Activated T-cell treated with anti-CD3 and anti-CD28 coated beads, Interleukin-2, amount 50 U/mL, for 48 hours (primary cell): ENCODE results near the gene TSPAN3.
A peak's percentile ranks its signal among the peaks of the same experiment; 100 is the strongest.

Source experiments
- DNase-seq, 2 experiments: peaks; one replicate each; pipeline ENCODE4 v3.0.0-alpha.2; 2020

TSPAN3 gene

DNA sequence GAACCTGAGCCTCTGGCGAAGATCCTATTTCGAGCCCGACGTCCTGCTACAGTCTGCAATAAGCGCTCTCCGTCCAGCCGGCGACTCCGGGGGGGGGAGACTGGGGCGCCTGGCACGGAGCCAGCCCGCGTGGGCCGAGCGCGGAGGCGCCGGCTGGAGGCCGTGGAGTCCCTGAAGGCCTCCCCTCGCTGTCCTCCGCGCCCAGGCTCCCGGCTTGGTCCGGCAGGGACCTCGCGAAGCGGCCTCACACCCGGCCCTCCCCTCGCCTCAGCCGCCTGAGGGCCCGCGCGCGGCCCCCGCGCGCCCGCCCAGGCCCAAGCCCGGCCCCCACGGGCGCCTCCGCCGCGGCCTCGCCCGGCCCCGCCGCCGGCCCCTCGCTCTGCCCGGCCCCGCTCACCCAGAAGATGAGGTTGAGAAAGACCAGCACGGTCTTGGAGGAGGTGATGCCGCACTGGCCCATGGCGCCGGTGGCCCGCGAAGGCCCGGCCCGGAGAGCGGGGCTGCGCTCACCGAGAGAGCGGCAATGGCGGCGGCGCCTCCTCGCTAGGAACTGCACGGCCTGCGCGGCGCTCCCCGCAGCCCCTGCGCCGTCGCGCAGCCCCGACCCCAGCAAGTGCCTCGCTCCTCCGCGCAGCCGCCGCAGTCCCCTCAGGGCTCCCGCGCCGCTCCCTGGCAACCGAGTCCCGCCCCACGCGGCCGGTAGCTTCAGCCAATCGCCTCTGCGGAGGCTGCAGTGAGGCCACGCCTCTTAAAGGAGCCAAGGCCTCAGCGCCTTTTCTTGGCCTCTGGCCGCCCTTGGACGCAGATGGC lies at the start of gene TSPAN3:
TSS of gene TSPAN3 (minus strand) at position 615 of the 810 bp plus-strand sequence. CDS start at position 460, 155 bp downstream.
- peak; percentile 94 to 95 for DNase-seq

DNA sequence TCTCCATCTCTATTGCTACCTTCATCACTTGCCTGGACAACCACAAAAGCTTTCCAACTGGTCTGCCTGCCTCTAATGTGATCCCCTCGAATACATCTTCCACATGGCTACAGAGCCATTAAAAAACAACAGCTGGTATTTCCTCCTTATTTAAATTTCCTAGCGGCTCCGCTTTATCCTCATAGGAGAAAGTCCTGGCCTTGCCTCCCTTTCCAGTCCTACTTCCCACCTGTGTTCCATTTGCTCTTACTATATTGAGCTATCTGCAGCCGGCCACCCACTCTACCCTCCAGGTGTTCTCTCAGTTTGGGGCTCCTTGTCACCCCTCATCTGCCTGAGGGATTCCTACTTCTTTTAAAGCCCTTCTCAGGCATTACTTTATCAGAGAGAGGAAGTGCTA lies 49.7 kb upstream of the TSPAN3 start:
- DNase-seq = no peak

DNA sequence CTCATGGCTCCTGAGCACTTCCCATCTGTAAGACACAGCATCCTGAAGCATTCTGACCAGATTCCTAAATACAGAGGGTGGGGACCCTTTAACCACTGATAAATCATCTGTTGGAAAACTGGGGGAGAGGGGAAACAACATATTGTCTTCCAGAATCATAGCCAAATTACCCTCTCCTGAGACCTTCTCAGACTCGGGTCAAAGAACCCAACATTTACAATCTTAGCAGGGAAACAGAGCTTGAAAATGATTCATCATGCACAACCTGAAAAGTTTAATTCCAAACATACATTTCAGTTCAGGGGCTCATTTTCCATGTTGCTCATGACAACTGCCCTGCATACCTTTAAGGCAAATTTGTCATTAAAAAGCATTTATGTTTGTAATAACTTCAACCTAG lies 48.5 kb upstream of the TSPAN3 start:
- no peak for DNase-seq

DNA sequence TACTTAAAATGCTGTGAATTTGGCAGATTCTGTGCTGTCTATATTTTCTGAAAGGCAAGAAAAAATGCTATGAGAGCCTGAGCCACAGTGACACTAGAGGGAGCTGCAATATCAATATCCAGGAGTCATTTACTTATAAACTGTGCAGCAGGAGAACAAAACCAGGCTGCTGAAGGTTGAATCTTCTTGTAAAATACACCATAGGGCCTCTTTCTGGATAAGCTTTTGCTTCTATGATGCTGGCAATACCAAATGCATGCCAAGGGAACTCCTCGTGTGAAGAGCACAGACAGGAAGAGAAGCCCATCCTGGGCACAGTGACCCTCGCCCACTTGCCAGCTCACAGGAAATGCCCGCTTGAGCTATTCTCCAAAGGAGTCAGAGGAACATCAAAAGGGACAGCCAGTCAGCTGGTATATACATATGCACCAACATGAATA lies 48.0 kb upstream of the TSPAN3 start:
- DNase-seq = peak in 1 of 2 experiments; percentile 26

DNA sequence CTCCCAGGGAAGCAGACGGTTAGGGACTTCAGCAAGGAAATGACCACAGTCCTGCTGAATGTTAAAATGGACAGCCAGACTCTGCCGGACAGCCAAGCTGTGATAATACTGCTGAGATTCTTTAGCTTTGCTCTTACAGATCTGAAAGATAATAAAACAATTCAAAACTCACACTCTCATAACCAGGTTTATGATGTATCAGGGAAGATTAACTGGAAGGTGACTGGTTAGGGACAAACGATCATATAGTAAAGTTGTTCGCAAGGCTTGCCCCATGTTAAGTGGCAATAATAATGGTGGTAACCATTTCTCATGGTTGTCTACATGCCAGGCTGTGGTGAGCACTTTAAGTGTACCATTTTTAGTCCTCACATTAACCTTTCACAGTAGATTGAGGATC lies 44.3 kb upstream of the TSPAN3 start:
- no peak for DNase-seq

DNA sequence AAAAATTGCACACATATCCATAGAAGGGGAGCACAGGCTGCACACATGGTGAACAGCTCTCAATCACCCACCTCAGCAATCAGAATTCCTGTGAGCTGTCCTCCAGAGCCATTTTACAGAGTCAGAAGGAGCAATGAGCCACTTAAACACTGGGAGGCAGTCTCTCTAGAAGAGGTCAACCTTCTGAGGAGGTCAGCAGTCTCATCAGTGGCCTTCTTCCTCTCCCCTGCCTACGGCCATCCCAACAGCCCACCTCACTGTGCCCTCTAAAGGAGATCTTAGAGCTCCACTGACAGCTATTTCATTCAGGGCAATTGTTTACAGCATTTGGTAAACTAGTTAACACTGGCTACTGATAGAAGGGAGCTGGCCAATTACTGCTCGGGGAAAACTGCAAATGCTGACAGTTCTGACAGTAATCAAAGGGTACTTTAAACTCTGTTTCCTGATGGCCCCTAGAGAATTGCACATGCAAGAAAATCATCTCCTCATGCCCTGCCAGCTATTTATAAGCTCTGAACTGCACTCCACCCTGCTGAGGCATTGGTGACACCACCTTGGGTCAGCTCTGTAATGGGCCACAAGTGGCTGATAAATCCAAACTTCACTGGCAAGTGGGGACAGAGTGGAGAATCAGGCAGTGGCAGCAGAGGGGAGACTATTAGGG lies 42.1 kb upstream of the TSPAN3 start:
- DNase-seq = no peak

DNA sequence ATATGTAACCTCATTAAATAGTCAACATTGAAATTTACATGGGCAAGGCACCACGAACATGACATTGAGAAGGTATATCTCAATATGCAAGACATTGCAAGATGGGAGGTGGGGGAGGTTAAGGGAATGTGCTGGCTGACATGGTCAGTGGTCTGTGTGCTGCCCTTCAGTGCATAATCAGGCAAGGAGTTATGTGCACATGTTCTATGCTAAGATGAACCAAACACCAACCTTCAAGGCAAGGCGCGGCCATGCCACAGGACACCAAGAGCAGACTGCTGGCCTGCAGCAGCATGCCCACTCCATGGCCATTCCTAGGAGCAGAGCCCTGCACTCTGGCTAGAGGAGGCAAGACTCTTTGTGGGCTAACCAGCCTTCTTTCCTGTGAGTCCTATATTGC lies 40.9 kb upstream of the TSPAN3 start:
- DNase-seq = no peak

DNA sequence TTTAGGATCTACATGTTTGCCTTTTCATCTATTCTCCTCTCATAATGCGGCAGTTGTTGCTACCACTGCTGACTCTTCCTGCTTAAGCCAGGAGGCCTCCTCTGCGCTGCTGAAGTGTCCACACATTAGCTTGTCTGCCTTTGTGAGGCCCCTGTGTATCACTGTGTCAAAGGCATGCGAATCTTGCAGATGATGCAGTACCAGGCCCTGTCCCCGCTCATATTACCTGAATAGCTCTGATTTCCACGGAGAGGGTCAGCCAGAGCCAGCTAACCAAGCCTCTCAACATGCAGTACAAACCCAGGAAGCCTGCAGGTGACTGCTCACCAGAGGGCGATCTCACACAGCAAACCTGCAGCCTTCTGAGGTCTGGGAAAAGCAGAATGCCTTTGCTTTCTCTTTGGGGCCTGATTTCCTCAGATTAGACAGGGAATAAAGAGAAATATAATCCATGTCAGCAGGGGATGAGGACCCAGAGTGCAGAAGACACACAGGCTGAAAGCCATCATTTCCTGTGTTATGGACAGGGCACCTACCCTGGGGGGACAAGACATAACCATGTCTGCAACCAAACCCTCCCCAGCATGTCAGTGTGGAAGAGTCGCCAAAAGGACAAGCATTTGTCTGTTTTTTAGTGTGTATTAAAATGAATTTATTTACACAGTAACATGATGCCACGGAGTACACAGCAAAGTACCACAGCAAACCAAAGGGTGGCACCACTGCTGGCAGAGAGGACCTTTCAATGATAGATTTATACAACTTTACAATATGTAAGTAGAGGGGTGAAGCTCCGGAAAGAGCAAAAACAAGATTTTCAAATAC lies 36.8 kb upstream of the TSPAN3 start:
- peak; percentile 52 to 53 for DNase-seq

DNA sequence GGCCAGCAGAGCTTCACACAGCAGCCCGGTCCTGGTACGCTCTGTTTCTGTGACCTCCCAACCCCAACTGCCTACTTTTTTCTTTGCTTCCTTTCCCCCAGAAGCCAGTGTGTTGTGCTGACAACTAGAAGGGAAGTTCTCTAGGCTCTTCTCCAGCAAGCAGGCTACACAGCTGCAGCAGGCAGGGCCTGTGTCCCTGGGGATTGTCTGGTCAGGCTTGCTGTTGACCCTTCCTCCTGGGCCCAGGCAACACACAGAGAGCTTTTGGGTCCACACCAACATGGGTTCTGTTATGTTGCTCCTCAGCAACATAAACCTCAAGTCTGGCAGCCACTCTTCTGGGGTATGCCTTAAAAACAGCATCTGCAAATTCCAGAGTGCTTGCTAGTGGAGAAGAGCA lies 36.2 kb upstream of the TSPAN3 start:
- DNase-seq = no peak

DNA sequence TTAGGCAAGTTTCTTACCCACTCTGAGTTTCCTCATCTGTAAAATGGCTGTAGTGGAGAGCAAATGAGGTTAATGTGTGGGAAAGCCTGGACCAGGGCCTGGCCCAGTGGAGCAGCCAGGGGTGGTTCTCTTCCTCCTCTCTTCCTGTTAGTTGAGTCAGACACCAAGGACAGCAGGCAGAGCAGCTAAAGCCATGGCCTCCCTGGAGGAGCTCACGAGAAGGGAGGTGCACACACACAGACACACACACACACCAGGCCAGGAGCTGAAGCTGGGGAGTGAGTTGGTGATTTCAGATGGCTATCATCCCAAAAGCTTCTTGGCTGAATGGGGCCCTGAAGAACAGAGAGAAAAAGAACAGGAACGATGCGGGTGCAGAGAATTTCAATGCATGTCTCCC lies 33.2 kb upstream of the TSPAN3 start:
- no peak for DNase-seq

DNA sequence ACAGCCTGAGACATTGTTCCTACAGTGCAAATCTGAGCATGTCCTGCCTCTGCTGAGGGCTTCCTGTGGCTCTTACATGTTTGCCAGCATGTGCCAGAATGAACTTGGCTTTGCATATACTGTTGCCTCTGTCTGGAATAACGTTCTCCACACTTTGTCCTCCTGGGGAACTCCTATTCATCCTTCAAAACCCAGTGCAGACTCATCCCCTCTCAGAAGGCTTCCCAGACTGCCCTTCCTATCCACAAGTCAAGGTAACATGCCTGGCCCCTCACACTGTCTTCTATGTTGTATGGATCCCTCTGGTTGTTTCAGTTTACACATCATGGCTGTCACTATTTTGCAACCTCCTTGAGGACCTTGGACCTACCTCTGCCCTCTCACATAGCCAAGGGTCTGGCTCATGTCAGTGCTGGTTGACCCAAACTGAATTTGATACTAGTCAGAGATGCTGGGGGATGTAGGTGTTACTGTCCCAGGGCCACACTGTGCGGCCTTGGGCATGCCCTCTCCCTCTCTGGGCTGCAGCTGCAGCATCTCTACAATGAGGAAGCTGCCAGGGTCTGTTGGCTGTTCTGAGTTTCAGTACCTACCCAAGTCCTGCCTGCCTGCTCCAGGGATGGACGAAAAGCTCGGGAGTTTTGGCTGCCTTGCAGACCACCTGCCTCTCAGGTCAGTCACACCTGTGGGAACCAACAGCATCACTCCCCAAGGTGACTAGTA lies 29.0 kb upstream of the TSPAN3 start:
- DNase-seq = no peak

DNA sequence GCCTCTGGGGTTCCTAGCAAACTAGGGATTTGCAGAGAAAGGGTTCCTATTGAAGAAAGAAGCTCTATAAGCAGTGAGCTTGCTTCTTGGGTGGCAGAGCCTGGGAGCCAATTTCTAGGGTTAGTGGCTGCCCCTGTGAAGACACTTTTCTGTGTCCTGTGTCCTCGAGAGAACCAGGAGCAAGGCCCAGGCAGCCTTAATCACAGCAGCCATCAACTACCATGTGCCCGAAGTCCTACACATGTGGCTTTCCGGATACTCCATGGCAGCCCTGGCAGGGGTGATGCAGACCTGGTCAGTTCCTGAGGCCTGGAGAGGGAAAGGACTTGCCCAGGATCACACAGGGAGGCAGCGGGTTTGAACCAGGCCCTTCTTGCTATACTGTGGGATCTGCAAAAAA lies 27.7 kb upstream of the TSPAN3 start:
- no peak for DNase-seq

DNA sequence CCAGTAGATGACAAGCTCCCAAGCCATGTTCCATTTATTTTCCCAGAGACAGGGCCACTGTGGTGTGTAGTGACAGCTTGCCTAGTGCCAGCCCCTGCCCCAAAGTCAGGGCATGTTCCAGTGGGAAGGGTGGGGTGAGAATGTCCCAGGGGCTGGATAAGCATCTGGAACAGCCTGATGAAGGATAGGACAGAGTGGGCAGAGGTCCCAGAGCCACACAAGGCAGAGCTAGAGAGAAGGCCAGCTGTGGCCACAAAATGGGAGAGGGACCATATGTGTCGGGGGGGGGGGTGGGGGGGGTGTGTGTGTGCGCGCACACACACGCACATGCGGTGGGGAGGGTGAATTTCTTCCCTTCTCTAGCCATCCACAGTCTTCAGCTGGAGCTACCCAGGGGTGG lies 27.0 kb upstream of the TSPAN3 start:
- no peak for DNase-seq

DNA sequence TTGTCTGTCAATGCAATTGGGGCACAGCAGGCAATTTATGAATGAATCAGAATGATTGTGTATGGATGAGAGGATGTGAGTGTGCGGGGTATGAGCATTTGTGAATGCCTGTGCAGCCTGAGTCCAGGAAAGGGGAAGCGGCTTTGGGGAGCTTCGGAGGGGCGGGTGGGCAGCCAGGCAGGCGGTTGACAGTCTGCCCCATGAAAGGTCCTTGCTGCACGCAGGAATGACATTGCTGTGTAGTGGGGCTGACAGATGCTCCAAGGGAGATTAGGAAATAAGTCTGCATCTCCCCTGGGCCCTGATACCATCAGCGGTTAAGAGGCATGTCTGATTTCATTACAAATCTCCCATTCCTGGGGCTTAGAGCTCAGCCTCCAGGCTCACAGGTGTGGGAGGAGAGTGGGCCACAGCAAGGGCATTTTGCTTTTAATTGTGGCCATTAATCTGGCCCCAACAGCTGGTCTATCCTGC lies 26.4 kb upstream of the TSPAN3 start:
- no peak for DNase-seq

DNA sequence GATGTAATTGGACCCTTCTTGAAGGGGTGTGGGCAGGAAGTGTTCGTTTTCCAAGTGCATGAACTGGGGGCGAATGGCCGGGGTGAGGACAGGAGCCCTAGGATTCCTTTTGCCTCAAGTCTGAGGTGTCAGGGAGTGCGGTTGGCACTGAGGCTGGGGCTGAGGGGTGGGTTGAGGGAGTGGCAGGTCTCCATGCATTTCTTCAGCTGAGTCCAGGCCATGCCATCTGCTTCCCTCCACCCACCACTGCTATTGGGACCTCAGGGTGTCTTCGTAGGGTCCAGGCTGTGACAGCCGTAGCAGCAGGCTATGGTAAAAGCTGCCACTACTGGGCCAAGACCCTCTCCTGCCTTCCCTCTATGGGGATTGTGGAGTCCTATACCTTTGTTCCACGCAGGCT lies 25.6 kb upstream of the TSPAN3 start:
- no peak for DNase-seq

DNA sequence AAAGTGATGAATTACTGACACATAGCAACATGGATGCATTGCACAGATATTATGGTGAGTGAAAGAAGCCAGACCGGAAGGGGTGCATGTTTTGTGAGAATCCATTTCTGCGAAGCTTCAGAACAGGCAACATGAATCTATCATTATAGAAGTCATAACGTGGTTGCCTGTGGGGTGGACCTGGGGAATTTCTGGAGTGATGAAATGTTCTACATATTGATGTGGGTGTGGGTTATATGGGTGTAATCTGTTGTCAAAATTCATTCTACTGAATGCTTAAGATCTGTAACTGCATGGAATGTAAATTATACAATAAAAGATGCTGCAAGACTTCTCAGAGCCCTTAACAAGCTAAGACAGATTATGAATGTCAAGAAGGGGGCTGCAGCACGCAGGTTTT lies 25.2 kb upstream of the TSPAN3 start:
- no peak for DNase-seq

DNA sequence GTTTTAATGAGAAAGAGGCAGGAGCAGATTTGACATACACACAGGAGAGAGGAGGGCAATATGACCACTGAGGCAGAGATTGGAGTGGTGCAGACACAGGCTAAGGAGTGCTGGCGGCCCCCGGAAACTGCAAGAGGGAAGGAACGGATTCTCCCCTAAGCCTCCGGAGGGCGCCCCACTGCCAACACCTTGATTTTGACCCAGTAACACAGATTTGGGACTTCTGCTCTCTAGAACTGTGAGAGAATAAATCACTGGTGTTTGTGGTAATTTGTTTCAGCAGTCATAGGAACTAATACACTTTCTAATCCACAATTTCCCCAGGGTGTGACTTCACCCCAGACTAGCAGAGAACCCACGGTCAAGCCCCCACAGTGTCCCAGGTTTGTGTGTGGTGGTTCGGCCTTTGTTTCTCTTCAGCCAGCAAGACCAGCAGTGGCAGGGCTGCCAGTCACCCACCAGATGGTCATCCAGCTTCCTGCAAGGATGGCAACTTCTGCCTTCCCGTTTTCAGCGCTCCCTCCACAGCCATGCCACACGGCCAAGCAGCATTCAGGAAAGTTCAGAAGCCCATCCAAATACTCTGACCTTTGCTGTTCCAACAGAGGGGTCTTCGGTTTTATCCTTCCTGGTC lies 23.6 kb upstream of the TSPAN3 start:
- DNase-seq = peak in 1 of 2 experiments; percentile 28

DNA sequence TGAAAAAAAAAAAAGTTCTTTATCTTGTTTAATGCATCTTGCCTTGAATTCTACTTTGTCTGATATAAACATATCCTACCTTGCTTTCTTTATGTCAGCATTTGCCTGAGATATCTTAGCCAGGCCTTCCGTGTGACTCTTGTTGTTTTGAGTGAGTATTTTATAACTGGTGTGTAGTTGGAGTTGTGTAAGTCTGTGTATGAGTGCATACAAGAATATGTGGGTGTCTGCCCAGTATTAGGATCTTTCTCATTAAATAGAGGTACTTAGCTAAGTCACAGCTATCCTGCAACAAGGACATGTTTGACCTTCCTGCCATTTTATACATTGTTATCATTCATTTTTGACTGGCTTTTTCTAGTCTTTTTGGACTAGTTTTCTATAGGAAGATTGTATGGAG lies 22.5 kb upstream of the TSPAN3 start:
- no peak for DNase-seq

DNA sequence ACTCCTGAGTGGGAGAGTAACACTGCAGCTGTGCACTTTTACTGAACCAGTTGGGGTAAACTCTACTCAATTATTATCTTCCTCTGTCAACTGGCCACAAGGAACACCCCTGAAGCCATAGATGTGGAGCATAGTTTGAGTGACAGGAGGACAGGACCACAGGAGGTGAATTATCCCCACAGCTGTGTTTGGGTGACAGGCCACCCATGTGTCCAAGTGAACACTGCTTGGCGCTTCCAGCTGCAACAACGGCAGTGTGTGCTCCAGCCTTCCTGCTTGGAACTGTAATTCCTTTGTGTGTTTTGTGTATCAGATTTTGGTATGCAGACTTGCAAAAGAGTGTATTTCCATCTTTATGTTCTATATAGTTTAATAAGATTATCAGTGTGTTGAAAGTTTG lies 20.2 kb upstream of the TSPAN3 start:
- no peak for DNase-seq

DNA sequence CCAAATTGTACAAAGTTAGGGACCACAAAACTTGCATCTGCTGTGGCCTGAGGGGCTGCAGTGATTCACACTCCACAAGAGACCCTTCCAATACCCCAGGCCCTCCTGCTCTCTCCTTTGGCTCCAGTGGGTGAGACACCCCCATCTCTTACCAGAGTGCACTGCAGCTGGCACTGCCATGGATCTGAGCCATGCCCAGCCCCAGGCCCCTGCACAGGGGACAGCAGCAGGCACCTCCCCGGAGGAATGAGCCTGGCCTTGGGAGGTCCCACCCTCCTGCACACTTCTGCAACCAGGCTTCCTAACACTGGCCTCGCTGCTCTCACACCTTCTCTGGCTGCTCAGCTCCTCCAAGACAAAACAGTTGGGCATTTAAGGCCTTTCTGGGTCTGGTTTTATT lies 16.3 kb upstream of the TSPAN3 start:
- DNase-seq = no peak

DNA sequence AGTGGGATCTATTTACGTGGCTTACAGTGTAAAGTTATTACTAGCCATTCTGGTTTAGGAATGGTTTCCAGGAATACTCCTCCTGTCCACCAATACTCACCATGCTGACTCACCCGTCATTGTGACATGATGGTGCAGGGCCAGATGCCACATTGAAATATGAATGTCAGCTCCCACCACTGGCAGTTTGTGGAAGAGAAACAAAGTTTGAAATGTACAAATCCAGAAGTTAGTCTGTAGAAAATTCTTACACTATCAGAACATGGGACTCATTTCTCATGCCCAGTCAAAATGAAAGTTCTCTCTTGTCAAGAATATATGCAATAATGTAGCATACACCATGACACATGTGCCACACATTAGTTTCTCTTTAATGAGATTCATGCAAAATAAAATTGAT lies 14.4 kb upstream of the TSPAN3 start:
- no peak for DNase-seq

DNA sequence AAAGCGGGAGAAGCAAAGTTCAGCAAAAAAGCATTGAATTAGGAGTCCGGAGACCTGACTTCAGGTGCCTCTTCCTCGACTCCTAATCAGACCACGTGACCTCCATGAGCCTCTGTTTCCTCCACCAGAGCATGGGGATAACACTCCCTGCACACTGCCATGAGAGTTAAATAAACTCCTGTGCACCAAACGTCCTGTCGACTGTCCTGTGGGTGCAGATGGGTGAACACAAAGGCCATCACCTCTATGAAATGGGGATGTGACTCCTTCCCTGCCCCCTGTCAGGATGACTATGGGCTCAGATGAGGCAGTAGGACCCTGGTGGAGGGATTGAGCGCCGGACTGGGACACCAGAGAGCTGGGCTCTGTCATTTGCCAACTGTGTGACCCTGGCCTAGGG lies 13.5 kb upstream of the TSPAN3 start:
- DNase-seq = no peak
